Transverse colon (tissue), 3 donors: ENCODE data around the gene NCAPD2.

Experiments used
- POLR2A ChIP-seq: fragments of 450-650 bp; IDR thresholded peaks from one replicate; pipeline ENCODE4 v1.6.1; 2016; ENCODE audit warnings: antibody characterized with exemption, mild to moderate bottlenecking, moderate library complexity
- POLR2AphosphoS5 ChIP-seq, 3 donors: sonication (generic); formaldehyde crosslinking; IDR thresholded peaks; one replicate each; pipeline ENCODE4 v1.6.1; 2016; ENCODE audit warnings: antibody characterized with exemption in 3 of 3

DNA sequence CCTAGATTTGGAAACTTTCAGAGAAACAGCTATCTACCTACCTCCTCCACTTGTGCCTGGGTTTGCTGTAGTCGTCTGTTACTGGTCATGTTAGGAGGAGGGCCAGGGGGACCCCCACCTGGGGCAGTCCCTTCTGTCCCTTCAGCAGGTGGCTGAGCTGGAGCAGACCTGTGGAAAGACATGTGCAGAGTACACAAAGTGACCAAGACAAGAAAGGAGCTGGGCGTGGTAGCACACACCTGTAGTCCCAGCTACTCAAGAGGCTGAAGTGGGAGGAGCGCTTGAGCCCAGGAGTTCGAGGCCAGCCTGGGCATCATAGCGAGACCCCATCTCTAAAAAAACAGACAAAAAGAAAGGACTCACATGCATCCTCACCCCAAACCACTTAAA is 27.7 kb upstream of the NCAPD2 start:
- TF ChIP-seq POLR2AphosphoS5 (IDR thresholded peaks at IDR 0.05) (no peak), POLR2A (no peak)
